AG09319 (cell line): ENCODE measurements around the gene HELB.

Source experiments
- DNase-seq: peaks from one replicate; pipeline ENCODE4 v3.0.0-alpha.2; 2010; ENCODE audit warnings: low read depth; ENCODE audit errors: extremely low read depth
- CTCF ChIP-seq: IDR thresholded peaks from 2 replicates; pipeline ENCODE4 v1.5.1; 2011; ENCODE audit warnings: low read depth, mild to moderate bottlenecking, inconsistent platforms, low read length, moderate library complexity

The HELB gene

GRCh38 chr12:66282244-66282643, 20.0 kb upstream of the HELB start:
- no peak for TF ChIP-seq CTCF

DNA sequence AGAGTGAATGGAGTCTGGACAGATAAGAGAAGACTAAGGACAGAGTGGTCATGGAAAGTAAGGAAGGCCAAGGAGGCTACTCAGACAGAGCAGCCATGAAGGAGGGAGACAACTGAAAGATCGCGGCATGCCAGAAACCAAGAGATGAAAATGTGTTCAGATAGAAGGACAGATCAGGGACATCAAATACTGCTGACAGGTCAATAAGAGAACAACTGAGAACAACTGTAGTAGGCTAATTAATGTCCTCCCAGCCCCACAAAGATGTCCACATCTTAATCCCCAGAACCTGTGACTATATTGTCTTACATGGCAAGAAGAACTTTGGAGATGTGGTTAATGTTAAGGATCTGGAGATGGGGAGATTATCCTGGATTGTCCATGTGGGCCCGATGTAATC, 15.0 kb upstream of the HELB start:
- no peak for DNase-seq
- no peak for TF ChIP-seq CTCF

More at GRCh38 chr12:66282244-66282643, 20.0 kb upstream of the HELB start:
- DNase-seq, result no peak

GRCh38 chr12:66288121-66288520, 14.2 kb upstream of the HELB start:
- TF ChIP-seq CTCF, result no peak
- no peak for DNase-seq

DNA sequence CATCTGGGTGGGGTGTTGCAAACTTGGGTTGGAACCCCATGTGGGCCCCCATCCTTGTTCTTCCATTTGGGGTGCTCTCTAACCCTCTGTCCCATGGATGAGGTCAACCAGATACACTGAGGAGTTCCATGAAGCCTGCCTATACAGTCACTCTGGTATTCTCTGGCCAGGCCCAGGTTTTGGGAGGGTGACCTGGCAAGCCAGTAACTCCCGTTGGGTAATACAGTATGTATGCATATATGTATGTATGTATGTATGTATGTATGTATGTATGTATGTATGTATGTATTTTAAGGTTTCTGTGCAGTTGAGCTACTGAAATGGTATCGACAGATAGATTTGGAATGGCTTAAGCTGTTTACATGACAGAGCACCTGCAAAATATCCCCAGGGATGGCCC, 12.8 kb upstream of the HELB start:
- no peak for TF ChIP-seq CTCF
- DNase-seq, result no peak

- DNase-seq, result no peak
- no peak for TF ChIP-seq CTCF
Observed at GRCh38 chr12:66290716-66291200, 11.5 kb upstream of the HELB start.

GRCh38 chr12:66296176-66296683, 6.1 kb upstream of the HELB start:
- no peak for DNase-seq
- no peak for TF ChIP-seq CTCF

DNA sequence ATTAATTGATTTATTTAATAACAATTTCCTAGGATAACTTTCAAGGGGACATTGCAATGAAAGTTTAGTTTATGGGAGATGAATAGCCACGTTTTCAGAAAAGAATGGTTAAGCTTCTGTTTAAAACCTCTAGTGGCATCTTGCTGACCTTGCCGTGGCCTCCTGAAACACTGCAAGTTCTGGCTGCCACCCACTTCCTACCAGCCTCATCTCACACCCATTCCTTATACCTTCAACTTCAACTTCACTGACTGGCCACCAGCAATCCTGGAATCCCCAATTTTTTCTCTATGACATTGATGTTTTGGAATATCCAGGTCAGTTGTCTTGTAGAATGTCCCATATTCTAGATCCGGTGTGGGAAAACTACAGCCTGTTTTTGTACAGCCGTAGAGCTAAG, 5.2 kb upstream of the HELB start:
- TF ChIP-seq CTCF, result no peak
- DNase-seq, result no peak
